K562 (cell line): ENCODE data around the gene RPL3. TPM values are rescaled to one million over a fixed set of nuclear protein-coding genes. Genes with fewer than 3 reads are reported as not detected.

Experiments used
- ATAC-seq: fragments of 200-7000 bp; cut with Tn5 transposase; 3 replicates; pipeline ENCODE4 v1.9.1; 2020; ENCODE audit warnings: moderate library complexity
- BruUV-seq: library from RNA; stranded (reverse); fragments of 400-500 nt; replicated peaks from 2 replicates; lab custom pipeline; 2021; lab: Mats Ljungman, UMichigan
- CTCF ChIA-PET: fragments of 300-600 bp; formaldehyde crosslinking; extraction: SDS; loops from one replicate; lab custom pipeline; 2021; ENCODE audit warnings: low intra/inter-chr PET ratio; lab: Yijun Ruan, JAX
- POLR2A ChIA-PET: fragments of 300-600, 350-650 bp; sonication (Branson Sonifier 250); formaldehyde crosslinking; extraction: SDS; loops from one replicate; lab custom pipeline; 2021; ENCODE audit warnings: antibody characterized with exemption, inconsistent platforms; lab: Yijun Ruan, JAX
- DNase-seq, 4 experiments: peaks; one replicate each; pipeline versions ENCODE4 v3.0.0 to v3.0.0-alpha.2; 2011 to 2018; ENCODE audit warnings: low spot score in 3 of 4, mixed read lengths in 3 of 4; ENCODE audit errors: extremely low read depth in 1 of 4
- FAIRE-seq: peaks from 2 replicates; lab custom pipeline; 2011; peaks lifted over from hg19 to GRCh38; lab: Jason Lieb, UNC
- H2AFZ ChIP-seq: 2 replicates; pipeline ENCODE4 v1.6.0; 2011; ENCODE audit warnings: low read depth, low read length, control low read depth, inconsistent platforms
- H3K27ac ChIP-seq: fragments of 200-600 bp; 3 replicates; pipeline ENCODE4 v1.8.0; 2011; ENCODE audit warnings: low read depth, mild to moderate bottlenecking, control low read depth, inconsistent platforms, low read length, moderate library complexity, mixed read lengths; ENCODE audit errors: extremely low read depth
- H3K27me3 ChIP-seq, 2 experiments: fragments of 300-600 bp in 1 of 2; 2 replicates in 1 of 2; 3 replicates in 1 of 2; pipeline versions ENCODE4 v1.6.0 to v1.8.0; 2011; ENCODE audit warnings: inconsistent platforms in 2 of 2, low read length in 2 of 2, mild to moderate bottlenecking in 1 of 2, mixed read lengths in 1 of 2, moderate library complexity in 1 of 2; ENCODE audit not compliant: control insufficient read depth in 2 of 2, insufficient read depth in 2 of 2
- H3K36me3 ChIP-seq: fragments of 300-600 bp; 3 replicates; pipeline ENCODE4 v1.8.0; 2011; ENCODE audit warnings: mild to moderate bottlenecking, low read length, inconsistent platforms; ENCODE audit not compliant: control insufficient read depth, insufficient read depth
- H3K4me1 ChIP-seq, 2 experiments: fragments of 200-600 bp in 1 of 2; replicated peaks in 1 of 2; 2 replicates in 1 of 2; 3 replicates in 1 of 2; pipeline versions ENCODE4 v1.5.1 to v1.8.0; 2011; ENCODE audit warnings: inconsistent platforms in 2 of 2, low read length in 2 of 2, mild to moderate bottlenecking in 1 of 2, mixed read lengths in 1 of 2, moderate library complexity in 1 of 2; ENCODE audit not compliant: control insufficient read depth in 2 of 2, insufficient read depth in 2 of 2
- H3K4me2 ChIP-seq: 2 replicates; pipeline ENCODE4 v1.6.1; 2011; ENCODE audit warnings: low read length, control low read depth, inconsistent platforms, mixed read lengths; ENCODE audit not compliant: insufficient read depth
- H3K4me3 ChIP-seq: fragments of 200-600 bp; sonication (generic), shearing (Covaris generic); 2 replicates; pipeline ENCODE4 v1.5.1; 2016; ENCODE audit warnings: control low read depth, inconsistent platforms
- H3K79me2 ChIP-seq: fragments of 200-600 bp; 3 replicates; pipeline ENCODE4 v1.8.0; 2011; ENCODE audit warnings: low read length, inconsistent platforms; ENCODE audit not compliant: control insufficient read depth, insufficient read depth
- H3K9ac ChIP-seq, 2 experiments: 2 replicates each; pipeline versions ENCODE4 v1.6.0 to v1.6.1; 2011; ENCODE audit warnings: low read depth in 2 of 2, low read length in 2 of 2, control low read depth in 1 of 2, inconsistent platforms in 1 of 2, mild to moderate bottlenecking in 1 of 2, mixed read lengths in 1 of 2; ENCODE audit not compliant: insufficient read depth in 1 of 2
- H3K9me1 ChIP-seq: one replicate; pipeline ENCODE4 v1.6.0; 2011; ENCODE audit warnings: inconsistent platforms, mild to moderate bottlenecking, low read length, moderate library complexity; ENCODE audit not compliant: control insufficient read depth, insufficient read depth
- H3K9me3 ChIP-seq: replicated peaks from 2 replicates; pipeline ENCODE4 v1.5.1; 2011; ENCODE audit warnings: low read depth, low read length, inconsistent platforms; ENCODE audit not compliant: control insufficient read depth, insufficient read depth
- H4K20me1 ChIP-seq: replicated peaks from 2 replicates; pipeline ENCODE4 v1.6.1; 2011; ENCODE audit warnings: low read length, inconsistent platforms, mixed read lengths; ENCODE audit not compliant: control insufficient read depth, insufficient read depth
- ATF7 ChIP-seq: fragments of 450-650 bp; IDR thresholded peaks from 2 replicates; pipeline ENCODE4 v1.7.1; 2014; ENCODE audit warnings: mild to moderate bottlenecking, moderate library complexity
- HDAC8 ChIP-seq: fragments of 450-650 bp; IDR thresholded peaks from 2 replicates; pipeline ENCODE4 v1.6.1; 2016; ENCODE audit warnings: mild to moderate bottlenecking, missing genetic modification characterization, moderate library complexity, missing compliant biosample characterization
- ILK ChIP-seq: fragments of 450-650 bp; IDR thresholded peaks from 2 replicates; pipeline ENCODE4 v1.6.1; 2016; ENCODE audit warnings: missing genetic modification characterization, low read depth, mild to moderate bottlenecking, missing compliant biosample characterization, moderate library complexity, borderline replicate concordance
- LARP7 ChIP-seq: fragments of 450-650 bp; IDR thresholded peaks from 2 replicates; pipeline ENCODE4 v1.6.1; 2016
- NUFIP1 ChIP-seq: fragments of 450-650 bp; IDR thresholded peaks from 2 replicates; pipeline ENCODE4 v1.6.1; 2018; ENCODE audit not compliant: partially characterized antibody
- RERE ChIP-seq: sonication (generic); formaldehyde crosslinking; IDR thresholded peaks from 2 replicates; pipeline ENCODE4 v1.8.0; 2023; ENCODE audit warnings: missing genetic modification reagents, mild to moderate bottlenecking, borderline replicate concordance
- SMARCE1 ChIP-seq: fragments of 450-650 bp; IDR thresholded peaks from 2 replicates; pipeline ENCODE4 v1.7.1; 2016; ENCODE audit warnings: mild to moderate bottlenecking
- TSC22D4 ChIP-seq: fragments of 450-650 bp; IDR thresholded peaks from 2 replicates; pipeline ENCODE4 v1.6.1; 2016; ENCODE audit warnings: missing genetic modification characterization, missing biosample characterization, control low read depth
- TSHZ1 ChIP-seq: fragments of 250-450 bp; sonication (Bioruptor Pico); IDR thresholded peaks from 2 replicates; pipeline ENCODE4 v1.4.0; 2020; ENCODE audit warnings: mild to moderate bottlenecking, moderate library complexity
- U2AF2 ChIP-seq: fragments of 200-400 bp; formaldehyde crosslinking; optimal IDR thresholded peaks from 2 replicates; pipeline ENCODE3; 2017; ENCODE audit warnings: low read depth, mild to moderate bottlenecking, low read length
- WGBS: fragments of 100-300 bp; shearing (Covaris generic); methylation state at CpG from one replicate; pipeline ENCODE4 v1.1.6; 2016; ENCODE audit warnings: low coverage, mixed read lengths; ENCODE audit not compliant: insufficient coverage; ENCODE audit errors: missing lambda C conversion rate; 5-methylcytosine and 5-hydroxymethylcytosine counted together
- in situ Hi-C: fragments of 300-500 bp; cut with MboI; formaldehyde crosslinking; loops from 4 replicates; pipeline ENCODE4 v1.15.0; 2018; ENCODE audit warnings: inconsistent platforms, mixed read lengths
- intact Hi-C: fragments of 100-400 bp; cut with micrococcal nuclease; formaldehyde crosslinking; loops from 2 replicates; pipeline ENCODE4 v1.14.2; 2022
- polyA plus RNA-seq, 8 experiments: library from polyadenylated mRNA; depleted of rRNA in 4 of 8; stranded (reverse) in 5 of 8; unstranded in 3 of 8; fragments of >200 nt; fragmentation: Nextera tagmentation in 2 of 8; fragmentation: Illumina TruSeq in 1 of 8; extraction: Ambion mirVana in 2 of 8; extraction: Trizol in 1 of 8; gene quantifications; 2 replicates each; pipeline versions ENCODE4 v1.2.1 to v1.2.3, GENCODE V29; 2011 to 2014; ENCODE audit warnings: inconsistent platforms in 1 of 8, missing spikeins in 1 of 8
- total RNA-seq, 7 experiments: library from RNA; depleted of rRNA in 6 of 7; stranded (reverse); fragments of >200 nt in 6 of 7; fragmentation: Illumina TruSeq in 2 of 7; extraction: Trizol in 2 of 7; gene quantifications; 2 replicates each; pipeline versions ENCODE4 v1.2.1 to v1.2.3, GENCODE V29; 2011 to 2021; ENCODE audit warnings: low replicate concordance in 1 of 7
- TF ChIP-seq, protein P1 (sequence below): fragments of 450-650 bp; formaldehyde crosslinking; IDR thresholded peaks from 2 replicates; pipeline ENCODE4 v1.4.0; 2020; ENCODE audit warnings: mild to moderate bottlenecking, moderate library complexity

RPL3 gene
- total and polyA plus RNA-seq, 9 of the 15 experiments (the other 6 are each of a cell fraction or from before 2014, with no cell fraction given) = 1,624 to 4,066 (median 2,565) TPM

DNA sequence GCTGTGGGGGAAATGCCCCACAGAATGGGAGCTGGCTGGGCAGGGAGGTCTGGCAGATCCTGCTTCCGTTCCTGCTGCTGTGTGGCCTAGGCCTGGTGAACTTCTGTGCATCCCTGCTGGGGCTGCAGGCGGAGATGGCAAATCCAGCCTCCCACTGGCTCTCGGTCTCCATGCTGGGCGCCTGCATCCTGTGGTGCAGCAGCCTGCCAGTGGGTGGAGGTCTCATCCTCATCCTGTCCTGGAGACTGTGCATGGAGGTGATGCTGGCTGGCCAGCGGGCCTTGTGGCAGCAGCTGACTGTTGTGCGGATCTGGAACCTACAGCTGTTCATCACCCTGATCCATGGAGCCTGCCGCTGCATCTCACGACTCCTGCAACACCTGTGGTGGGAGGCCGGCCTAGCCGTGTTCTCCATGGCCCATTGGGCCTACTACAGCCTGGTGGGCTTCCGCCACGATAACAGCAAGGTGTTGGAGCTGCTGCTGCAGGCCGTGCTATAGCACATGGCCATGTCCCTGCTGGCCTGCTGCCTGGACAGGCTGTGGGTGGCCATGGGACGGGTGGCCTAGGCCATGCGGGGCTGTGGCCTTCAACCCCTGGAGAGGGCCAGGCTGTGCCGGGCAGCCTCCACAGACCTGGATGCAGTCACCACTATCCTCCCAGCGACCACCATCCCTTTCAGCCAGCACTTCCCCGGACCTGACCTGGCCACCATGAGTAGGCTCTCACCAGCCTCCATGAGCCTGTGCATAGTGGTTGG lies 8.8 kb upstream of the RPL3 start:
- POLR2A ChIA-PET = interaction anchor here (9.4 kb wide), 1 partner anchor 11 kb away, joined by 136 read pairs; the partner anchor contains the start of gene RPL3
- intact Hi-C loops = no loop called here
- ATAC-seq = no peak
- TF ChIP-seq NUFIP1 (no peak), TSHZ1 (no peak), HDAC8 (tag) (no peak), ATF7 (no peak), ILK (tag) (no peak), U2AF2 (no peak), LARP7 (no peak), TSC22D4 (tag) (no peak), SMARCE1 (no peak), RERE (no peak)
- TF ChIP-seq, protein P1, sequence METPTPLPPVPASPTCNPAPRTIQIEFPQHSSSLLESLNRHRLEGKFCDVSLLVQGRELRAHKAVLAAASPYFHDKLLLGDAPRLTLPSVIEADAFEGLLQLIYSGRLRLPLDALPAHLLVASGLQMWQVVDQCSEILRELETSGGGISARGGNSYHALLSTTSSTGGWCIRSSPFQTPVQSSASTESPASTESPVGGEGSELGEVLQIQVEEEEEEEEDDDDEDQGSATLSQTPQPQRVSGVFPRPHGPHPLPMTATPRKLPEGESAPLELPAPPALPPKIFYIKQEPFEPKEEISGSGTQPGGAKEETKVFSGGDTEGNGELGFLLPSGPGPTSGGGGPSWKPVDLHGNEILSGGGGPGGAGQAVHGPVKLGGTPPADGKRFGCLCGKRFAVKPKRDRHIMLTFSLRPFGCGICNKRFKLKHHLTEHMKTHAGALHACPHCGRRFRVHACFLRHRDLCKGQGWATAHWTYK (CRISPR knock-in tag) = no peak

More for the DNA sequence above, 8.8 kb upstream of the RPL3 start:
- no peaks in the 10 kb centered on the region for H3K79me2 ChIP-seq
- no TSS peak for BruUV-seq
- no peak overlapping the region for H3K27ac ChIP-seq
- no peak overlapping the region for H3K4me2 ChIP-seq
- no peak overlapping the region for H2AFZ ChIP-seq
- no peak for FAIRE-seq
- in situ Hi-C loops = no loop called here
- DNase-seq = peak in 1 of 4 experiments; percentile 3
- 69% methylated on average over 15 of the region's 18 CpGs for WGBS
- no peaks in the 10 kb centered on the region for H3K9me3 ChIP-seq
- no peaks in the 10 kb centered on the region for H3K9me1 ChIP-seq
- CTCF ChIA-PET = no interaction called here
- no peaks in the 10 kb centered on the region for H3K36me3 ChIP-seq
- H3K27me3 ChIP-seq = no peaks in the 10 kb centered on the region
- H3K4me1 ChIP-seq = peaks cover 0 to 7% of the 10 kb centered on the region in 2 experiments; a peak in 2 of 5 replicates
- peak overlapping the region in 1 of 2 experiments; percentile 35; a peak in 1 of 4 replicates for H3K9ac ChIP-seq
- no peaks in the 10 kb centered on the region for H4K20me1 ChIP-seq
- no peak overlapping the region for H3K4me3 ChIP-seq
